NCI-H774 (cell line): Measurements from ENCODE around the gene KLF15.

ENCODE experiments used
- DNase-seq: peaks from one replicate; lab custom pipeline; 2025; lab: John Stamatoyannopoulos, UW

KLF15 gene

GRCh38 chr3:126360714-126361060 is 3.5 kb upstream of the KLF15 start:
- DNase-seq: no peak

- no peak for DNase-seq
Observed at GRCh38 chr3:126360046-126360713, 3.0 kb upstream of the KLF15 start.

- DNase-seq: no peak
Observed at GRCh38 chr3:126358816-126359181, 1.6 kb upstream of the KLF15 start.

GRCh38 chr3:126358038-126358815 is 1.0 kb upstream of the KLF15 start:
- DNase-seq: peak; percentile 34

- no peak for DNase-seq
Observed at GRCh38 chr3:126356373-126357264, 589 bp downstream of the KLF15 start.

- DNase-seq: peak; percentile 69
Observed at GRCh38 chr3:126355777-126356372, 1.3 kb downstream of the KLF15 start.

- DNase-seq: no peak
Observed at GRCh38 chr3:126355251-126355650, 2.0 kb downstream of the KLF15 start.

- no peak for DNase-seq
Observed at GRCh38 chr3:126354776-126355175, 2.4 kb downstream of the KLF15 start.

- DNase-seq: no peak
Observed at GRCh38 chr3:126353694-126354321, 3.4 kb downstream of the KLF15 start.

GRCh38 chr3:126352476-126353454 is 4.4 kb downstream of the KLF15 start:
- no peak for DNase-seq

- no peak for DNase-seq
Observed at GRCh38 chr3:126351771-126352475, 5.3 kb downstream of the KLF15 start.

GRCh38 chr3:126351086-126351770 is 6.0 kb downstream of the KLF15 start:
- no peak for DNase-seq

GRCh38 chr3:126350502-126351085 is 6.6 kb downstream of the KLF15 start:
- DNase-seq: no peak

GRCh38 chr3:126349611-126350501 is 7.4 kb downstream of the KLF15 start:
- no peak for DNase-seq

GRCh38 chr3:126349071-126349470 is 8.1 kb downstream of the KLF15 start:
- no peak for DNase-seq

GRCh38 chr3:126348308-126348920 is 8.8 kb downstream of the KLF15 start:
- no peak for DNase-seq

GRCh38 chr3:126347543-126348161 is 9.6 kb downstream of the KLF15 start:
- no peak for DNase-seq
